Ascending aorta (tissue), 2 donors: ENCODE measurements around the gene STX1B. TPM values are rescaled to one million over a fixed set of nuclear protein-coding genes. Genes with fewer than 3 reads are reported as not detected.

ENCODE experiments used
- DNase-seq, 2 donors: peaks; one replicate each; pipeline ENCODE4 v3.0.0-alpha.2; 2019; ENCODE audit warnings: low spot score in 2 of 2
- H3K27ac ChIP-seq, 2 donors: fragments of 200-600 bp; sonication (generic); one replicate each; pipeline ENCODE4 v1.5.1; 2016 to 2017; ENCODE audit warnings: mild to moderate bottlenecking in 1 of 2
- H3K27me3 ChIP-seq: fragments of 200-600 bp; sonication (generic); one replicate; pipeline ENCODE4 v1.5.1; 2017
- H3K36me3 ChIP-seq, 2 donors: fragments of 200-600 bp; sonication (generic); one replicate each; pipeline ENCODE4 v1.5.1; 2016
- H3K4me1 ChIP-seq, 2 donors: fragments of 200-600 bp; sonication (generic); one replicate each; pipeline ENCODE4 v1.5.1; 2016 to 2017; ENCODE audit warnings: mild to moderate bottlenecking in 1 of 2
- H3K4me3 ChIP-seq, 2 donors: fragments of 200-600 bp; sonication (generic); one replicate each; pipeline ENCODE4 v1.5.1; 2016 to 2017; ENCODE audit warnings: mild to moderate bottlenecking in 1 of 2
- H3K9me3 ChIP-seq, 2 donors: fragments of 200-600 bp; sonication (generic); one replicate each; pipeline ENCODE4 v1.5.1; 2016
- intact Hi-C: fragments of 100-400 bp; cut with DNase I; formaldehyde crosslinking; loops from one replicate; pipeline ENCODE4 v1.15.1; 2023
- total RNA-seq: library from RNA; depleted of rRNA; stranded (reverse); fragments of >200 nt; gene quantifications from one replicate; pipeline ENCODE4 v1.1.0, GENCODE V29; 2016
- TF ChIP-seq, protein P1 (sequence below), 3 experiments: fragments of 200-600 bp in 2 of 3; fragments of 450-650 bp in 1 of 3; sonication (generic) in 2 of 3; IDR thresholded peaks; one replicate each; pipeline ENCODE4 v1.5.1; 2016 to 2019; ENCODE audit warnings: antibody characterized with exemption in 3 of 3, mild to moderate bottlenecking in 1 of 3, moderate library complexity in 1 of 3

The STX1B gene
- total RNA-seq, 1 donor from 2014 or later, result 2.0 TPM

GRCh38 chr16:30957456-30958174, 52.8 kb downstream of the STX1B start, which contains the start of gene SETD1A:
SETD1A (plus strand) TSS chr16:30957754; CDS start chr16:30958732, 978 bp downstream.
- peaks cover 26 to 34% of the 10 kb centered on the region in 2 donors for H3K36me3 ChIP-seq
- H3K27ac ChIP-seq, result peak within 1 kb of the TSS; percentile 98 to 99
- TF ChIP-seq, protein P1, sequence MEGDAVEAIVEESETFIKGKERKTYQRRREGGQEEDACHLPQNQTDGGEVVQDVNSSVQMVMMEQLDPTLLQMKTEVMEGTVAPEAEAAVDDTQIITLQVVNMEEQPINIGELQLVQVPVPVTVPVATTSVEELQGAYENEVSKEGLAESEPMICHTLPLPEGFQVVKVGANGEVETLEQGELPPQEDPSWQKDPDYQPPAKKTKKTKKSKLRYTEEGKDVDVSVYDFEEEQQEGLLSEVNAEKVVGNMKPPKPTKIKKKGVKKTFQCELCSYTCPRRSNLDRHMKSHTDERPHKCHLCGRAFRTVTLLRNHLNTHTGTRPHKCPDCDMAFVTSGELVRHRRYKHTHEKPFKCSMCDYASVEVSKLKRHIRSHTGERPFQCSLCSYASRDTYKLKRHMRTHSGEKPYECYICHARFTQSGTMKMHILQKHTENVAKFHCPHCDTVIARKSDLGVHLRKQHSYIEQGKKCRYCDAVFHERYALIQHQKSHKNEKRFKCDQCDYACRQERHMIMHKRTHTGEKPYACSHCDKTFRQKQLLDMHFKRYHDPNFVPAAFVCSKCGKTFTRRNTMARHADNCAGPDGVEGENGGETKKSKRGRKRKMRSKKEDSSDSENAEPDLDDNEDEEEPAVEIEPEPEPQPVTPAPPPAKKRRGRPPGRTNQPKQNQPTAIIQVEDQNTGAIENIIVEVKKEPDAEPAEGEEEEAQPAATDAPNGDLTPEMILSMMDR (IDR thresholded peaks at IDR 0.05), result peak in 1 of 3 experiments; percentile 11
- no peaks in the 10 kb centered on the region for H3K27me3 ChIP-seq
- H3K4me3 ChIP-seq, result peak within 1 kb of the TSS; percentile 94 to 95
- intact Hi-C loops, result loop anchor here (1.0 to 5.0 kb wide), 4 partner anchors 34 to 116 kb away; partner anchors contain the start of genes BCL7C and FBXL19
- H3K4me1 ChIP-seq, result peaks cover 3 to 22% of the 10 kb centered on the region in 2 donors
- H3K9me3 ChIP-seq, result no peaks in the 10 kb centered on the region
- DNase-seq, result peak; percentile 81 to 98

DNA sequence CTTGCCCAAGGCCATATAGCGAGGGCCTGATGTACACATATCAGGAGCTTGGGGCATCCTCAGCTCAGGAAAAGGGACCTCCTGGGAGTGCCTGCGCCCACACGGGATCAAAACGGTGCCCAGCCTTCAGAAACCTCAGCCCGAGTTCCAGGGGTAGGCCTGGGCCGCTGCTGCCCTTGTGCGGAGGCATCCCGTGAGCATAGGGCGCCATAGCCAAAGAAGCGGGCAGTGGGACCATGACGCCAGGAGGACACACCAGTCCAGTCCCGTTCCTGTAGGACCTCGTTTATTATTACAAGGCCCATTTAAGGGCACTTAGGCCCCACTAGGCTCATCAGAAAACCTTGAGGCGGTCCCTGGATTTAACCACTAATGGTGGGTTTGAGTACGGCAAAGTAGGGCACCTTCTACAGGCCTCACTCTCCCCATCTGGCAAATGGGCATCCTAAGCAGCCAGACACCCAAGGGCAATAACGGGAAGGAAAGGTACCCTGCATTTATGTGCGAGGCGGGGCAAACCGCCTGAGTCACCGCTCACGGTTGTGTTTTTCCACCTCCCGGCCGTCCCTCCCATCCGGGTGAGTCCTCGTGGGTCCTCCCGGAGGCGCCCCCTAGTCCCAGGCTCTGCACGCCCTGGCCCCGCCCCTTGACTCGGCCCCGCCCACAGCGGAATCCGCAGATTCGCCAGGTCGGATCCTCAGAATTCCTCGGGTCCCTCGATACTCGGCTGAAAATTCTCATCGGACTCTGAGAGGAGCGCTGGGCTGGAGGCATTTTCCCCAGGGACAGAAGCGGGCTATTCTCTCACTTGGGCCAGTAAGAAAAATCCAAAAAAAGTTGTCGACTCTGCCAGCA, 53.6 kb downstream of the STX1B start:
- H3K4me3 ChIP-seq, result peak overlapping the region; percentile 94 to 95
- H3K27ac ChIP-seq, result peak overlapping the region; percentile 98 to 99
- no peaks in the 10 kb centered on the region for H3K9me3 ChIP-seq
- peak in 1 of 2 donors; percentile 91 for DNase-seq
- TF ChIP-seq, protein P1 (IDR thresholded peaks at IDR 0.05), result peak in 1 of 3 experiments; percentile 21
- H3K27me3 ChIP-seq, result no peaks in the 10 kb centered on the region
- H3K4me1 ChIP-seq, result peaks cover 3 to 28% of the 10 kb centered on the region in 2 donors
- intact Hi-C loops, result loop anchor here (1.0 to 5.0 kb wide), 4 partner anchors 34 to 116 kb away; partner anchors contain the start of genes BCL7C and FBXL19
- peaks cover 18 to 26% of the 10 kb centered on the region in 2 donors for H3K36me3 ChIP-seq

DNA sequence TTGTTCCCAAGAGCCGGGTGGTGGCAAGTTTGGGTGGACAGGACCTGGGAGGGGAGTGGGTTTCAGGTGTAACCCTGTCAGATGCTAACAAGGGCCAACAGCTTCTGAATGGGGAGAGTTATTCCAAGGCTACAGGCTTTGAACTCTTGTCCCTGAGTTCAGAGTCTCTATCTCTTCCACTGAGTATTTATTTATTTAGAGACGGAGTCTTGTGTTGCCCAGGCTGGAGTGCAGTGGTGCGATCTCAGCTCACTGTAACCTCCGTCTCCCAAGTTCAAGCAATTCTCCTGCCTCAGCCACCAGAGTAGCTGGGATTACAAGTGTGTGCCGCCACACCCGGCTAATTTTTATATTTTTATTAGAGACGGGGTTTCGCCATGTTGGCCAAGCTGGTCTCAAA, 55.4 kb downstream of the STX1B start:
- peaks cover 1 to 9% of the 10 kb centered on the region in 2 donors for H3K36me3 ChIP-seq
- H3K27me3 ChIP-seq, result no peaks in the 10 kb centered on the region
- DNase-seq, result no peak
- TF ChIP-seq, protein P1 (IDR thresholded peaks at IDR 0.05), result no peak
- H3K27ac ChIP-seq, result no peak overlapping the region
- peaks cover 7 to 45% of the 10 kb centered on the region in 2 donors for H3K4me1 ChIP-seq
- intact Hi-C loops, result loop anchor here (5.0 kb wide), 1 partner anchor 42 kb away; no protein-coding TSS in a partner anchor
- no peak overlapping the region for H3K4me3 ChIP-seq
- H3K9me3 ChIP-seq, result no peaks in the 10 kb centered on the region

DNA sequence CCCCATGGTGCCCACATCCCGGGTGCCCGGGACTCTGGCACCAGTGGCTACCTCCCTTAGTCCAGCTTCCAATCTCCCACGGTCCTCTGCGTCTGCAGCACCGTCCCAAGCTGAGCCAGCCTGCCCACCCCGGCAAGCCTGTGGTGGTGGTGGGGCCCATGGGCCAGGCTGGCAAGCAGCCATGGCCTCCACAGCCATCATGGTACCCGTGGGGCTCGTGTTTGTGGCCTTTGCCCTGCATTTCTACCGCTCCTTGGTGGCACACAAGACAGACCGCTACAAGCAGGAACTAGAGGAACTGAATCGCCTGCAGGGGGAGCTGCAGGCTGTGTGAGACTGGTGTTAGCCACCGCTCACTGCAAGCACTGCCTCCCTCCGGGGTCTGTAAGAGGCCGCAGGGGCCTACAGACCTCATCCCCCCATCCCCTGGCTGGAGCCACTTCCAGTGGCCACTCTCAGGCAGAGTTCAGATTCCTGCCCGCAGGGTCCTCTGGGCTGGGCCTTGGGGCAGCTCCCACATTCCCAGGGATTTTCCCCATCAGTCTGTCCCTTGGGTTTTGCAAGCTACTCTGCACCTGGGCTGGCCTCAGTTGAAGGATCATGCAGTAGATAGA, 56.8 kb downstream of the STX1B start:
- H3K4me3 ChIP-seq, result no peak overlapping the region
- peaks cover 11 to 36% of the 10 kb centered on the region in 2 donors for H3K4me1 ChIP-seq
- H3K27me3 ChIP-seq, result no peaks in the 10 kb centered on the region
- intact Hi-C loops, result no loop called here
- no peaks in the 10 kb centered on the region for H3K36me3 ChIP-seq
- no peaks in the 10 kb centered on the region for H3K9me3 ChIP-seq
- H3K27ac ChIP-seq, result peak overlapping the region; percentile 17 to 93
- DNase-seq, result peak in 1 of 2 donors; percentile 80
- TF ChIP-seq, protein P1 (IDR thresholded peaks at IDR 0.05), result peak; percentile 38 to 60 (median 52)

DNA sequence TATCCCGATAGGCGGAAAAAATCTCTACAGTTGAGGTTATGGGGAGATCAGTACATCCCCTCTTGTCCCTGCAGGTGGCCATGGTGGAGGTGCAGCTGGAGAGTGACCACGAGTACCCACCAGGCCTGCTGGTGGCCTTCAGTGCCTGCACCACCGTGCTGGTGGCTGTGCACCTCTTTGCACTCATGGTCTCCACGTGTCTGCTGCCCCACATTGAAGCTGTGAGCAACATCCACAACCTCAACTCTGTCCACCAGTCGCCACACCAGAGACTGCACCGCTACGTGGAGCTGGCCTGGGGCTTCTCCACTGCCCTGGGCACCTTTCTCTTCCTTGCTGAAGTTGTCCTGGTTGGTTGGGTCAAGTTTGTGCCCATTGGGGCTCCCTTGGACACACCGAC, 57.3 kb downstream of the STX1B start:
- no peaks in the 10 kb centered on the region for H3K9me3 ChIP-seq
- H3K4me1 ChIP-seq, result peaks cover 11 to 33% of the 10 kb centered on the region in 2 donors
- intact Hi-C loops, result no loop called here
- no peaks in the 10 kb centered on the region for H3K36me3 ChIP-seq
- H3K27ac ChIP-seq, result peak overlapping the region; percentile 17 to 93
- no peak for DNase-seq
- H3K4me3 ChIP-seq, result no peak overlapping the region
- no peaks in the 10 kb centered on the region for H3K27me3 ChIP-seq
- TF ChIP-seq, protein P1 (IDR thresholded peaks at IDR 0.05), result no peak
